Lower lobe of right lung (tissue), 2 donors: ENCODE measurements around the gene ASTN2. TPM values are rescaled to one million over a fixed set of nuclear protein-coding genes. Genes with fewer than 3 reads are reported as not detected.

Experiments used
- ATAC-seq, 2 donors: fragments of 200-7000 bp; cut with Tn5 transposase; one replicate each; pipeline ENCODE4 v1.9.1; 2020 to 2022; ENCODE audit warnings: mild to moderate bottlenecking in 2 of 2, moderate library complexity in 2 of 2
- DNase-seq: peaks from one replicate; pipeline ENCODE4 v3.0.0-alpha.2; 2020
- H3K27ac ChIP-seq: fragments of 200-600 bp; one replicate; pipeline ENCODE4 v1.8.0; 2022
- H3K27me3 ChIP-seq: fragments of 200-600 bp; one replicate; pipeline ENCODE4 v1.8.0; 2022; ENCODE audit warnings: low read depth
- H3K36me3 ChIP-seq: fragments of 200-600 bp; one replicate; pipeline ENCODE4 v1.8.0; 2022; ENCODE audit warnings: mild to moderate bottlenecking
- H3K4me1 ChIP-seq: fragments of 200-600 bp; one replicate; pipeline ENCODE4 v1.8.0; 2022
- H3K4me3 ChIP-seq: fragments of 200-600 bp; one replicate; pipeline ENCODE4 v1.8.0; 2022; ENCODE audit warnings: mild to moderate bottlenecking
- H3K9me3 ChIP-seq: fragments of 200-600 bp; one replicate; pipeline ENCODE4 v1.8.0; 2022
- CTCF ChIP-seq: fragments of 200-600 bp; IDR thresholded peaks from one replicate; pipeline ENCODE4 v1.8.0; 2022; ENCODE audit warnings: antibody characterized with exemption, mild to moderate bottlenecking
- intact Hi-C: fragments of 100-400 bp; cut with DNase I; formaldehyde crosslinking; loops from one replicate; pipeline ENCODE4 v1.11.0; 2022
- total RNA-seq: library from RNA; stranded (reverse); fragmentation: NEBNext Ultra II Directional; extraction: Animal tissue kit (Norgen Biotek cat#: 25700); gene quantifications from one replicate; pipeline ENCODE4 v1.2.1, GENCODE V29; 2021
- donor health status: DM: no; HTN: yes; CAD: no; lungs with severe emphysema.

ASTN2 gene
- total RNA-seq, 1 donor from 2014 or later, result 4.3 TPM

DNA sequence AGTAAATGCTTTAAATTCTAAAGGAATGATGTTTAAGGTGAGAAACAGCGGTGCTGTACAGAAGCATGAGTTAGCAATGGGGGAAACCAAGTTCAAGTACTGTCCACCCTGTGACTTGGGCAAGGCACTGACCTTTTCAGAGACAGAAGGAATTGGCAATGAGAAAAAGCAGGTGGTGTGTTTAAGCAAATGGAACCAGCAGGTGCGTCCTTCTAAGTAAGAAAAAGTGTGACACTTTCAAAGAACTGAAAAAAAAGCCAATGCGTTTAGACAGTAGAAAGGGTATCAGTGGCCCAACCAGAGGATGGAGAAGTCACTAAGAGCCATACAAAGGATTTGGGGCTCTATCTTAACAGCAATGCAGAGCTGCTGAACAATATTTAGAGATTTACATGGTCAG lies 1010.6 kb downstream of the ASTN2 start:
- no peak for TF ChIP-seq CTCF
- H3K27me3 ChIP-seq, result no peaks in the 10 kb centered on the region
- no peak overlapping the region for H3K27ac ChIP-seq
- ATAC-seq (no peak), DNase-seq (no peak)
- no peaks in the 10 kb centered on the region for H3K4me1 ChIP-seq
- no peaks in the 10 kb centered on the region for H3K9me3 ChIP-seq
- H3K4me3 ChIP-seq, result no peak overlapping the region
- intact Hi-C loops, result no loop called here
- H3K36me3 ChIP-seq, result no peaks in the 10 kb centered on the region

DNA sequence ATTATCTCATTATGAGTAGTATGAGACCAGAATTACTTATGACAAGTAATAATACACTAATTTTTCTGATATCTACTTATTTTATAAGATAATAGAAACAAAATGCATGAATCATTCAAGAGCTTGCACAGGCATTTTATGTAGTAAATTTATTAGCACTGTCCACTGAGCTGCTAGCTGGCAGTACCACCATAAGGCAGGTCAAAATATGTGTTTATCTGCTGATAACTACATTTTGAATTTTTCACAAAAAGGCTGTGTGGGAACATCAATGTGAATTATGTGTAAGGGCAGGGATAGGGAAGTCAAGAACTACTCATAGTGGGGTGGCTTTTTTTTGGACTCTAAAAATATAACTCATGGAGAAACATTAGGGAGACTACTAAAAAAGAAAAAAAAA lies 1011.7 kb downstream of the ASTN2 start:
- H3K27ac ChIP-seq, result no peak overlapping the region
- no peaks in the 10 kb centered on the region for H3K4me1 ChIP-seq
- intact Hi-C loops, result no loop called here
- no peak overlapping the region for H3K4me3 ChIP-seq
- H3K9me3 ChIP-seq, result no peaks in the 10 kb centered on the region
- H3K36me3 ChIP-seq, result no peaks in the 10 kb centered on the region
- no peaks in the 10 kb centered on the region for H3K27me3 ChIP-seq
- no peak for TF ChIP-seq CTCF
- no peak for ATAC-seq
- no peak for DNase-seq

- no peaks in the 10 kb centered on the region for H3K9me3 ChIP-seq
- H3K4me1 ChIP-seq, result no peaks in the 10 kb centered on the region
- DNase-seq (no peak), ATAC-seq (no peak)
- H3K36me3 ChIP-seq, result no peaks in the 10 kb centered on the region
- TF ChIP-seq CTCF, result no peak
- no peak overlapping the region for H3K27ac ChIP-seq
- no peaks in the 10 kb centered on the region for H3K27me3 ChIP-seq
- H3K4me3 ChIP-seq, result no peak overlapping the region
- intact Hi-C loops, result no loop called here
Observed at GRCh38 chr9:116395699-116396037, 1019.2 kb downstream of the ASTN2 start.

GRCh38 chr9:116394894-116395698 lies 1019.8 kb downstream of the ASTN2 start:
- Histone ChIP-seq H3K4me3 (no peak overlapping the region), H3K36me3 (no peaks in the 10 kb centered on the region), H3K27me3 (no peaks in the 10 kb centered on the region), H3K27ac (no peak overlapping the region), H3K4me1 (no peaks in the 10 kb centered on the region), H3K9me3 (no peaks in the 10 kb centered on the region)
- no peak for ATAC-seq
- intact Hi-C loops, result no loop called here
- DNase-seq, result no peak
- no peak for TF ChIP-seq CTCF

- Histone ChIP-seq H3K27me3 (no peaks in the 10 kb centered on the region), H3K36me3 (no peaks in the 10 kb centered on the region), H3K4me3 (no peak overlapping the region), H3K4me1 (no peaks in the 10 kb centered on the region), H3K27ac (no peak overlapping the region), H3K9me3 (no peaks in the 10 kb centered on the region)
- intact Hi-C loops, result no loop called here
- no peak for TF ChIP-seq CTCF
- no peak for DNase-seq
- ATAC-seq, result no peak
Observed at GRCh38 chr9:116394070-116394469, 1020.8 kb downstream of the ASTN2 start.
